IPS DF 4.7 (cell line): ENCODE measurements around the gene SLC4A2.

Experiments
- DNase-seq: peaks from one replicate; pipeline ENCODE4 v3.0.0-alpha.2; 2013; ENCODE audit warnings: low spot score; ENCODE audit errors: extremely low read depth

SLC4A2 gene

DNA sequence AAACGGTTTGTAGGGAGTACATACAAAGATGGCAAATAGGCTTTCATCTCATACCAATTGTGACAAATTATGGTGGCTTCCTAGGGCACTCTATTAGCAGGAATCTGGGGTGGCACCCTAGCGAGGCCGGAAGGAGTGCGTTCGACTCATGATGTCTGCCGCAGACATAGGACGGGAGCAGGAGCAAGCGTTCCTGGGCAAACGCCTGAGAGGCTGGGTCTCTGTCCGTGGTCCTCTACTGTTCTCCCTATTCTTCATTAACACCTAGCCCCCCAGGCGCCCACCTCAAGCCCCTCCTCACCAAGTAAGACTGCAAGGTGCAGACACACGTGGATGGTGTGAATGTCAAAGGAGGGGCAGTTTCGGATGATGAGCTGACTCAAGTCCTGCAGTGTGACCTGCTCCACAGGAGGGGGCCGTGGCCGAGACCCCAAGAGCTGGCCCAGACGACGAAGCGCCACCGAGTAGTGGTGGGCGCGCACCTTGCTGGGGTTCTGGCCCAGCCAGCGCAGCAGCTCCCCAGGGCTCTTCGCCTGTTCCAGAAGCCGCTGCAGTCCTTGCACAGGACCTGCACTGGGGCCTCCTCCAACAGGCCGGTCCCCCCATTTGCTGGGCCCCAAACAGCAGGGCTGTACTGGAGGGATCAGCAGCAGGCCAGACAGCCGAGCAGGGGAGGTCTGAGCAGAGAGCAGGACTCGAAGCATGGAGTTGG, 20.0 kb downstream of the SLC4A2 start:
- DNase-seq: no peak

DNA sequence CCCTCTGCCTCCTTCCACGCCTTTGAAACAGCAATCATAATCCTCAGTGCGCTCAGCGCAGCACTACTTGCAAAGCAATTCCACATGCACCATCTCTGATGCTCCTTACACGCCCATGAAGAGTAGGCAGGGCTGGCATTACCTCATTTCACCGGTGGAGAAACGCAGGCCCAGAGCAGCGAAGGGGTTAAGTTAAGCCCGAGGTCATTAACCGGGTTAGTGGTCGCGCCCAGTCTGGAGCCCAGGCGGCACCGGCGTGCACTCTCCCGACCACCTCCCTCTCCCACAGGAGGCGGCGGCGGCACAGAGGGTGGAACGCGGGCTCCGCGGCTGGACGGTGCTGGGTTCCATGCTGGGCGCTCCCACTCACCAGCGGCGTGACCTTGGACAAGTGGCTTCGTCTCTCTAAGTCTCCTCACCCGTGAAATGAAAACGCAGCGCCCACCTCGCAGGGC, 20.7 kb downstream of the SLC4A2 start:
- DNase-seq: no peak

DNA sequence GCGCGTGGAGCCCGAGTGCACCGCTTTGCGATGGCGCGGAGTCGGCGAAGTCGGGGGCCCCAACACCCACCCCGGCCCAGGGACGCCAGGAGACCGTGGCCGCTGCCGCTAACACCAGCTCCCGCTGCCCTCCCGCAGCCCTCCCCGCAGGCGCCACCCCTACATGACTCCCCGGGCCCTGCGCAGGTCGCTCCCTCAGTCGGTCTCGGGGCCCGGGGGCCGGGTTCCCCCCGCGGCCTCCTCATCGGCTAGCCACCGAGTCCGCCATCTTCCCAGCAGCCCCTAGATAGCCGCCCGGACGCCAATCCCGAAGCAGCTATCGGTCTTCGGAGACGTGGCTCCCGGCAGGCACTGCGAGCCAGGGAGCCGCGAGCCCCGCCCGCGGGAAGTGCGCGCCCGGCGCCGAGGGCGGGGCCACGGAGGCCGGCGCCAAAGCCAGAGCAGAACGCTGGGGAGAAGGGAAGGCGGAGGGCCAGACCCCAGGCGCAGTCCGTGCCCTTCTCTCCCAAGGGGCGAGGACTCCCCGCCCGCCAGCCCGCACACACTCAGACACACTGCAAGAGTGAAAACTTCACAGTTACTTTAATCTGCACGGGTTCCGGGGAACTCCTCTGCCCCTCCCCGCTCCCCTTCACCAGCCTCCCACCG, 21.3 kb downstream of the SLC4A2 start, which contains the start of gene FASTK:
Gene FASTK, minus strand, starts transcription at position 288 of the 648 bp plus-strand sequence. Its CDS starts 43 bp downstream, at position 245.
- DNase-seq: no peak

DNA sequence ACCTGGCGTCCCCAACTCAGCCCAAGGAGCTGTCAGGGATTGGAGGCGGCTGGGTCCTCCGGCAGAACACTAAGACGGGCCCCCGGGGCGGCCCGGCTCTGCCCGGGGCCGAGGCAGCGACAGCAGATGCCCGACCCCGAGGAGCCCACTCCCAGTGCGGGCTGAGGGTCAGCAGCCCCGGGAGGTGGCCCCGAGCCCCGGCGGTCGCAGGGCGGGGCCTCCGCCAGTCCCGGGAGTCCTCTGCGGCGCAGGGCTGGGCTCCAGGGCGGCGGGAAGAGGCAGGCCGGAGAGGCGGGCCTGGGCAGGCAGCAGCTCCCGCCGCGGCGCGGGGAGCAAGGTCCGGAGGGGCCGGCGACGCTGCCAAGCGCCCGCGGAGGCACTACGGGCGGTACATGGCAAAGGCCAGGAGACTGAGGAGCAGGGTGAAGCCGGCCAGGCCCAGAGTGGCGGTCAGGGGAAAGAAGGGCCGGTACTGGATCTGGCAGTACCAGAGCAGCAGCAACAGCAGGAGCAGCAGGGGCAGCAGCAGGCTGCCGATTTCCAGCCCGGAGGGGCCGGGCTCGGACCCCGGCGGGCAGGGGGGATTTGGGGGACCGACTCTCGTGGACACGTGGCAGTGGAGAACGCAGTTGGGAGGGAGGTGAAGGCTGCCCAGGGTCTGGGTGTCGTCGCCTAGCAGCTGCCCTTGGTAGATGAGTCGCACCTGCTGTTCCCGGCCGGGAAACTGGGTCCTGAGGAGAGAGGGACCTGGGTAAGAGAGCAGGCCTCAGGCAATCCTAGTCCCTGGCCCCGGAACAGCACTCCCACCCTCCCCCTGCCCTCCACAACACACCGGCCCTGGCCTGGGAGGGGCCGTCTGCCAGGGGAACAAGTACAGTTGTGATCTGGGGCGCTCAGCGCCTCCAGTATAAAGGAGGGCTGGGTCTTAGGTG, 22.0 kb downstream of the SLC4A2 start:
- DNase-seq: no peak

DNA sequence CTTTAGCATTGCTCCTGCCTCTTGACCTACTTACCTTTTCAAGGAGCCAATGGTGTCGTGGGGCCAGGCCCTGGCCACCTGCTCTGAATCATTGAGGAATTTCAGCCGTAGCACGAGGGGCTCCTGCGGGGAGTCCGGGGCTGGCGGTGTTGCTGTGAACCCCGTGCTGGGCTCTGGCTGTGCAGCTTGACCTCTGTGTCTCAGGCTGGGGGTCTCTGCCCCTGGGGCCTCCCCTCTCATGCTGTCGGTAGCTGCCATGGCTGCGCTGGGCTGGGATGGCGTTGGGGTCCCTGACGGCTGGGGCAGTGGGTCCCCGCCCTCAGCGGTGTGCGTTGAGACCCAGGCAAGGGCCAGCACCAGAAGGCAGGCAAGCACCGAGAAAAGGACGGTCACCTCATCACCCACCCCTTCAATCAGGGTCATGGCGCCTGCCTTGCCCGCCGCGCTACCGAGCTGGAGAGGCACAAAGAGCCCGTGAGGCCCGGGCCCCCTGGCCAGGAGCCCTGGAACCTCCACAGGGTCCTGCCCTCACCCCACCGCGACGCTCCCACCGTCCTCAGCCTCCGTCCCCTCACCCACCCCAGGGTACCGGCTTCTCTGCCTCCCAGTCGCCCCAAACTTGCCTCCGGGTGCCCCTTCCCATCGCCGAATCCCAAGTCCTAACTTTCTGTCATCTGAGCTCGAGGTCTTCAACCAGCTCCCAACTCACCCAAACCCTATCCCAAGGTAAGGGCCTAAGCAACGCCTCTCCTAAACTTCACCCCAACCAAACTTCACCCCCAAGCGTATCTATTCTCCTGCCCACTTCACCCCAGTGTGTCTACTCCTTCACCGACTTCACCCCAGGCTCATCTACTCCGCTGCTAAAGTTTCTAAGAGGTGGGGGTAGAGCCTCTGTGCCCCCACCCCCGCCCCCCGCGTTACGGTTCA, 23.0 kb downstream of the SLC4A2 start:
- no peak for DNase-seq

DNA sequence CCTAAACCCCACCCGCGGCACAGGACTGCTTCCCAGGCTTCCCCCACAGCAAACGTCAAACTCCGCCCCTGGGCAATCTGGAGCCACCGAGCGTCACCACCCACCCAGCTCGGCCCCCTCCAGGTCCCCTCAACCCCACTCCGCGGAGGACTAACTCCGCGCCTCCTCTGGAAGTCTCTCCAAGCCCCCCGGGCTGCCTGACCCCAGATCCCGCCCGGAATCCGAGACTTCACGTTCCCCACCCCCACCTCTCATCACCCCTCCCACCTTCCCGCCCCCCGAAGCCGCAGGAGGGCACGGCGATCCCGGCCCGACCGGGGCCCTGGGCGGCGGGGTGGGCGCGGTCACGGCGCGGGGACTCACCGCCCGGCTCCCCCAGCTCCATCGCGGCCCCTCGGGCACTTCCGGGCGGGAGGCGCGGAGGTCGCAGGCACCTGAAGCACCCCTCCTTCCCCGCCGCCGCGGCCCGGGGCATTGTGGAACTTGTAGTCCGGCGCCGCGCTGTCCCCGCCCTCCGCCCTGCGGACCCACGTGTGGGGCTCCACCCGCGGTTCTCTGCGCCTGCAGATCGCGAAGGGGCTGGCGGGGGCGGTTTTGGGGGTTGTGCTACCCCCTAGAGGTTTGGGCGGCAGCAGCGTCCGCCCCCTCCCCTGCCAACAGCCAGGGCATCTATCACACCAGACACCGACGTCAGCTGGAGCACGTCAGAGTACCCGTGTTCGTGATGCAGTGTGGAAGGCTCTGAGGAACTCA, 23.9 kb downstream of the SLC4A2 start, which contains the start of gene TMUB1:
Gene TMUB1, minus strand, starts transcription at position 423 of the 753 bp plus-strand sequence. CDS start 930 bp downstream, outside the sequence.
- no peak for DNase-seq

DNA sequence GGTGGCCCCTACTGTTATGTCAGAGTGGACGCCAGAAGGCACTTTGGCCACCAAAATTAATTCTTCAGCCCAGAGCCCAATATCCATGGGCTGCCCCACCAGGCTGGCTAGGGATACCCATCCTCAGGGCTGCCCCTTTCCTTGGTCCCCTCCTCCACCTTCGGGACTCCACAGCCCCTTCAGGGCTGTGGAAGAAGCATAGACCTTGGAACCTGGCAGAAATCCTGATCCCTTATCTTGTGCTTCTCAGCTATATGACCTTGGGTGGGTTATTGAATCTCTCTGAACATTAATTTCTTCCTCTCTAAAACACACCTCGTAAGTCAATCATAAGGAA, 24.4 kb downstream of the SLC4A2 start:
- no peak for DNase-seq

DNA sequence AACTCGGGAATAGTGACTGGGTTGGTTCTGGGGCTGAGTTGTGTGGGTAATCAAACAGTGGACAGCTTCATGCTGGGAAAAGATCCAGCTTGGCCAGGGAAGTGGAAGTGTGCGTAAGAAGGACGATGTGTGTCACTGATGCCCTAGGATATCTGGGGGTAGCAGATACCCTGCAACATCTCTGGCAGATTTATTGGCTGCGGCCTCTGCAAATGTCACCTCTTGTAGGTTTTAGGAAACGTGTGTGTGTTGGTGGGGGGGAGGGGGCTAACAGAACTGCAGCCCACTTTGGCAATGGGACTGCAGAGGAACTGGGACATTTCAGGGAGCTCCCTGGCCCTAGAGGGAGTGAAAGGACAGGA, 25.9 kb downstream of the SLC4A2 start:
- DNase-seq: no peak

DNA sequence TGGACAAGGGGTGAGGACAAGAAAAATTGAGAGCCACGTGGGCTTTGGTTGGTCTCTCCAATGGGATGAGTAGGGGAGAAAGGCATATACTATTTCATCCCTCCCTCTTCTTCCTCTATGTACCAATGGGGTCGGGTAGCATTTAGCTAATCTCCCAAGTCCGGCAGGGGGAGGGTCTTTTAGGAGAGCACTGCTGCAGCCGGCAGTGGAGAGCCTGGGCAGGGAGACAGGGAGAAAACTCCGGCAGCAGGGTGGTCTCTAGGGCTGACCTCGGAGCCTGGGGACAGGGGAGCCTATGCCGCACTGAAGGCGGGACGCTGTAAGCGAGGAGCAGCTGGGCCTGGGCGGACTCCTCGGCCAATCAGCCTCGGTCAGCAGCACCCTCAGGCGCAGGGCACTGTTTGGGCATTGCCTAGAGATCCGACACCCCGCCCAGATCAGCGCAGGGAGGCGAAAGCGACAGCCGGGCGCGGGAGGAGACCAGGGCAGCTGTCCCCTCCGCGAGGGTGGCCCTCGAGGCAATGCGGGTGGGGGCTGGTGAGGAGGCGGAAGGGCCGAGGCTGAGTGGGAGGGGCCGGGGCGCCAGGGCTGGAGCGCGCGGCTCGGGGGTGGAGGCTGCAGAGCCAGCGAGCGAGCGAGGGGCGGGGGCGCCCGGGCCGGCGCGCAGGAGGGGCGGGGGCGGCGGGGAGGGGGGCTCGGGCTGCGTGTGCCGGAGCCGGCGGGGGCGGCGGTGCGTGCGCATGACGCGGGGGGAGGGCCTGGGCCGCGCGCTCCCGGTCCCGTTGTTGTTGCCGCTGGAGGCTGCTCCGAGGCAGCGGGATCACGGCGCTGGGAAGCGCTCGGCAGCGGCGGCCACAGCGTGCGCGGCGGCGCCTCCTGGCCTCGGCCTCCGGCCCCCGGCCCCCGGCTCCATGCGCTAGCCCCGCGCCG, 26.6 kb downstream of the SLC4A2 start, which contains the start of gene AGAP3:
Gene AGAP3, plus strand, starts transcription at position 785 of the 930 bp plus-strand sequence. CDS start 267 bp downstream, outside the sequence.
- DNase-seq: no peak

DNA sequence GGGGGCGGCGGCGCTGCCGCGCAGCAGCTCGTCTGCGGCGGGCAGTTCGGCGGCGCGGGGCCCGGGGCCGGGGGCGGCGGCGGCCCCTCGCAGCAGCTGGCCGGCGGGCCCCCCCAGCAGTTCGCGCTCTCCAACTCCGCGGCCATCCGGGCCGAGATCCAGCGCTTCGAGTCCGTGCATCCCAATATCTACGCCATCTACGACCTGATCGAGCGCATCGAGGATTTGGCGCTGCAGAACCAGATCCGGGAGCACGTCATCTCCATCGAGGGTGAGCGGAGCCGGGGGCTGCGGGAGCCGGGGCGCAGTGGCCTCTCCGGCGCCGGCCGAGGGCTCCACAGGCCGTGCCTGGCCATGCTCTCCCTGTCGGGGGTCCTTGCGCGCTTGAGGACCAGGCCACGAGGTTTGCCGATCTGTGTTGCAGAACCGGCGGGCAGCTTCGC, 27.4 kb downstream of the SLC4A2 start:
- DNase-seq: no peak

DNA sequence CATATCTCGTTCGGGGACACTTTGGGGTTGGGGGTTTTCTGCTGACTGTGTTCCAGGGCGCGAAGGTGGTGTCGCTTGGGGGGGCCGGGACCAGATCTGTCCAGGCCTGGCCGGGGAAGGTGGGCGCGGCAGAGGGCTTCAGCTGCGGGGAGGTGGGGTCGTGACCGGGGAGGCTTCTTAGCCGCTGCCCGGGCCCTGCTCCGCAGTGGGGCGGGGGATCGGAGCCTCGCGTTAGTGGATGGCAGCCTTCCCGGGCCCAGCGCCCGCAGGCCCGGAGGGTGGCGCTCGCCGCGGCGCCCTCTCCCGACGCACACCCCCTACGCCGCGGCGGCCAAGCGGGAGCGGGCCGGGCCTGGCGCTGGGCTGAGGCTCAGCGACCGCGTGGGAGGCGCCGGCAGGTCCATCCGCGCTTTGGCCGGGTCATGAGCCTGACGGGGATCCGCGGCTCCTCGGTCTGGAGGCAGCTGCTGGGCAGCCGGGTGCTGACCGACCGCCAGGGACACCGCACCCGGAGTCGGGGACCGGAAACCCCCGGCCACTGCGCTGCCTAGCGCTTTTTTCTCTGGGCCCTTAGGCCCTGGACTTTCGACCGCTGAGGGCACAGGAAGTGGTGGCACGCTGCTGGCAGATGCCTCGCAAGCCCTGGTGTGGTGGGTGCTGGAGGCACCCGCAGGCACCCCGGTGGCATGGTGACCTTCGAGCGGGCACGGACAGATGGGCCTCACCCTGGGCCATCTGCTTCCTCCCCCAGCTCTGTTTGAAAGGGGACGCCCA, 28.0 kb downstream of the SLC4A2 start:
- DNase-seq: no peak

DNA sequence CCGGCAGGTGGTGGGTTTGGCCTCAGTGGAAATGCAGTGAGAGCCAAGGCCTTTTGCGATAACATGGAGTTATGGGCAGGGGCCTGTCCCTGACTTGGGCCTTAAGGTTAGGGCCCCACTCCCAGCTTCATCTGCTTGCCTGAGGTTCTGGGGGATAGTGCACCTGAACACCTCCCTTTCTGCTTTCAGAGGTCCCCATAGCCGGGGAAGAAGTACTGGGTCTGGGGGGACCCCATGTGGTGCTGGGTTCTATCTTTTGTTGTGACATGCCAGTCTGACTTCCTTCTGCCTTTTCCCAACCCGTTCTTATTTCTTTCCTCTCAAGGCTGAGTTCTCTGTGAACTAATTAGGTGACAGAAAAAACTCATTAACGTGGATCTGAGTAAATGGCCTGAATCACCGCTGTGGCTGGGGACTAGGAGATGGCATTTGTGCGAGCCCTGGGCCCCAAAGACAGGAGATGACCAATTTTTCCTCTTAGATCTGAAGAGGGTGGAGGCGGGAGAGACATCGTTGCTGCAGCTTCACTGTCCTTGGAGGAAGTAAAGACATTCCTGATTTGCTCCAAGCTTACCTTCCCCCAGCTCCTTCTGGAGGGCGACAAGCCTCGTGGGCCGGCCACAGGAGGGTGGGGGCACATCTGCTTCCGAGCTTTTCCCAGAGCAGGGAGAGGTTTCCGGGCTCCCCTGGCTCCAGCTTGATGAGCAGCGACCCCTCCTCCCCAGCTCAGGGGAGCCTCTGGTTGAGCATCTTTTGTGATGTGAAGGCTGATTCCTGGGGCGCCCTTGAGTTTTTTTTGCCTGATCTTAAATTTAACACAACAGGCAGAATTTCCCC, 28.8 kb downstream of the SLC4A2 start:
- DNase-seq: no peak

DNA sequence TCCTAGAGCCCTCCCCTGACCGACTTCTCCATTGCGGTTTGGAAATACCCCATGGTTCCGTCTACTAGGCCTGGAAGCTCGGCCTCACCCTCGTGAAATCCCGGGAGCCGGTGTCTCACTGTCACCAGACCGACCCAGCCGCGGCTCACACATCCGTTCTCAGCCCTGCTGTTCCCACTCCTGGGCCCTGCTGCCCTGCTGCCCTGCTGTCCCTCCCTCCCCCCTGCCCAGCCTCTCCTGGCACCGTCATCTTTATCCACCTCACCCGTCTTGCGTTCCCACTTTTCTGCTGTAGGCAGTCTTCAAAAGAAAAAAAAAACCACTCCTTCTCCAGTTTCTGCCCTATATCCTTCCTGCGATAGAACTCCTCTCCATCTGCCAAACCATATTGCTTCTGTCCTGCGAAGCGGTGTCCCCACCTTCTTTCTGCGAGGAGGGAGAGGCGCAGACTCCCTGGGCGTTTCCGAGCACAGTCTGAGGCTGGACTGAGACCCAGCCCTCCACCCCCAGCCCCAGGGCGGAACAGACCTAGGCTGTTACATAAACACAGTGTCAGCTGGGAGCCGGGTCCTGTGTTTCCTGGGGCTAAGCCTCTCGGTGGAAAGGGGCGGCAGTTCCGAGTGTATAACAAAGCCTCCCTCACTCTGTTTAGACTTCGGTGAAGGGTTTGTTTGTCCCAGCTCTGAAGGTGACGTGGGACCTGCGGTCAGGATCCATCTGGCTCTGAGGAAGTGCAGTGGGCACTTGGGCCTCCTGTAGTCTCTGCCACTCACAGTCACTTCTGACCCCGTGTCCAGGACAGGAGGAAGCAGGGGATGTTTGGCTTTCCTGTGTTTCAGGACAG, 29.7 kb downstream of the SLC4A2 start:
- no peak for DNase-seq

DNA sequence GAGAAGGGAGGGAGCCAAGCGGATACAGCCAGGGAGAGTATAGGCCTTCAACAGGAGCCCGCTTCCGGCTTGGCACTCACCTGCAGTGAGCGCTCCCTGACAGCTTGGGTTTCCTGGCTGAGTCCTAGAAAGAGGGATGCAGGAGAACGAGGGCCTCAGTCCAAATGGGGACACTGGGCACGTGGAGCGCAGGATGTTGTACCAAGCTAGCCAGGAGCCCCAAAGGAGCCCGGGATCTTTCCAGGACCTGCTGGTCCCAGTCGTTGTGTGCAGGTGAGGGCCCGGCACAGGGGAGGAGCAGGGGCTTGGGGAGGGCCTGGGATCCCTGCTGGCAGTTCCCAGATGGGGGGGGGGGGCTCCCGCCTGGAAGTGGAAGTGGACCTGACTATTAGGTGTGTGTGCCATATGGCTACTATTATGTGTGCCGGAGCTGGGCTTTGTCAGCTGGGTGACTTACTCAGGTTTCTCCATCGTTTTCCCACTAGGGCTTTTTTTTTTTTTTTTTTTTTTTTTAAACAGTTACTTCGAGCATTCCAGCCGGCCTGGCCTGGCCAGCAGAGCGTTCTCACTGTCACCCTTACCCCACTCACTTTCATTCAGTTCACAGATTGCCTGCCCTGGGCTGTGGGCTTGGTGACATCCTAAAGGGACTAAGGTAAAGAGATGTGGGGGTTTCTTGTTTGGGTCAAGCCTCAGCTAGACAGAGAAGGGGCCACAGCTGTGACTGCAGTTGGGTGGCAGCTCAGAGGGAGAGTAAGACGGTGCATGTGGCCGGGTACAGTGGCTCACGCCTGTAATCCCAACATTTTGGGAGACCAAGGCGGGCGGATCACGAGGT, 30.7 kb downstream of the SLC4A2 start:
- DNase-seq: no peak

DNA sequence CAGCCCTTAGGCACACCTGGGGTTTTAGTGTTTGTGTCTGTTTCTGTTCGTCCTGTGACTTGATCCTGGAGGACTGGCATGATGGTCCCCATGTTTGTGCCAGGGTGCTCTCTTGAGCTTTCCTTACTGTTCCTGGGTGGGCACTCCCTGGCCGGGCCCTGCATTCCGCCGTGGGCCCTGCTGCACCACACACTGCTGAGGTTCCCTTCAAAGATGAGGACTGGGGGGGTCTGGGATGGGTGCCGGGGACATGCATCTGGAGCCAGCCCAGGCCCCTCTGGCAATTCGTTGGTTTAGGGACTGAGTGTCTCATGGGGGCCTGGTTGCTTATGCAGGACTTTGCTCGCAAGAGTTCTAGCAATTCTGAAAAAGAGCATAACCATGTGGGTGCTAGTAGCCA, 31.6 kb downstream of the SLC4A2 start:
- no peak for DNase-seq
